ENCODE results near the gene FBLIM1. TPM values are rescaled to one million over a fixed set of nuclear protein-coding genes. Genes with fewer than 3 reads are reported as not detected.
A peak's percentile ranks its signal among the peaks of the same experiment; 100 is the strongest.

FBLIM1 gene
- total RNA-seq, 2 donors from 2014 or later: not detected

GRCh38 chr1:15833842-15834405 is 75.3 kb downstream of the FBLIM1 start:
- Mint-ChIP-seq H3K36me3 (ENCODE audit: insufficient read depth in 2 of 2) (peaks cover 1 to 3% of the 10 kb centered on the region in 2 donors), H3K9me3 (no peaks in the 10 kb centered on the region), H3K27ac (peak overlapping the region; percentile 98), H3K4me1 (ENCODE audit: low read depth) (peaks cover 37% of the 10 kb centered on the region), H3K27me3 (ENCODE audit: low read depth) (no peaks in the 10 kb centered on the region), H3K4me3 (peak overlapping the region; percentile 96 to 98)
- ATAC-seq (replicated peaks in 1 of 2) (no peak), DNase-seq (no peak)

GRCh38 chr1:15834406-15835204 is 76.0 kb downstream of the FBLIM1 start:
- no peaks in the 10 kb centered on the region for H3K27me3 Mint-ChIP-seq (ENCODE audit: low read depth)
- no peaks in the 10 kb centered on the region for H3K9me3 Mint-ChIP-seq
- DNase-seq (peak; percentile 93 to 96), ATAC-seq (replicated peaks in 1 of 2) (peak; percentile 72 to 73)
- peak overlapping the region; percentile 98 for H3K27ac Mint-ChIP-seq
- peaks cover 36% of the 10 kb centered on the region for H3K4me1 Mint-ChIP-seq (ENCODE audit: low read depth)
- H3K36me3 Mint-ChIP-seq (ENCODE audit: insufficient read depth in 2 of 2): peaks cover 1 to 3% of the 10 kb centered on the region in 2 donors
- H3K4me3 Mint-ChIP-seq: peak overlapping the region; percentile 96 to 98

GRCh38 chr1:15835205-15835740 is 76.7 kb downstream of the FBLIM1 start:
- no peaks in the 10 kb centered on the region for H3K9me3 Mint-ChIP-seq

GRCh38 chr1:15835741-15836510 is 77.3 kb downstream of the FBLIM1 start:
- DNase-seq: peak; percentile 98 to 99
- H3K4me1 Mint-ChIP-seq (ENCODE audit: low read depth): peaks cover 31% of the 10 kb centered on the region
- peak; percentile 45 to 48 for ATAC-seq (replicated peaks in 1 of 2)
- H3K27me3 Mint-ChIP-seq (ENCODE audit: low read depth): no peaks in the 10 kb centered on the region
- peak overlapping the region; percentile 96 to 98 for H3K4me3 Mint-ChIP-seq
- peaks cover 1 to 3% of the 10 kb centered on the region in 2 donors for H3K36me3 Mint-ChIP-seq (ENCODE audit: insufficient read depth in 2 of 2)
- H3K9me3 Mint-ChIP-seq: no peaks in the 10 kb centered on the region
- peak overlapping the region; percentile 98 for H3K27ac Mint-ChIP-seq

More at GRCh38 chr1:15835205-15835740, 76.7 kb downstream of the FBLIM1 start:
- Mint-ChIP-seq H3K27me3 (ENCODE audit: low read depth) (no peaks in the 10 kb centered on the region), H3K27ac (peak overlapping the region; percentile 98), H3K36me3 (ENCODE audit: insufficient read depth in 2 of 2) (peaks cover 1 to 3% of the 10 kb centered on the region in 2 donors), H3K4me1 (ENCODE audit: low read depth) (peaks cover 31% of the 10 kb centered on the region), H3K4me3 (peak overlapping the region; percentile 96 to 98)
- peak in 1 of 2 donors; percentile 61 for DNase-seq
- ATAC-seq (replicated peaks in 1 of 2): peak; percentile 19 to 27

Other genes starting within 250 kb of the FBLIM1 start
- 10 to 100 TPM; 13.4 to 16.3 TPM for gene CASP9, start 234.6 kb upstream of the FBLIM1 start, total RNA-seq
- 10 to 100 TPM; 14.3 to 17.5 TPM for gene DNAJC16, start 231.9 kb upstream of the FBLIM1 start, total RNA-seq
- 1 to 10 TPM; 7.8 to 8.5 TPM for gene AGMAT, start 173.7 kb upstream of the FBLIM1 start, total RNA-seq
- 10 to 100 TPM; 30.6 to 34.3 TPM for gene DDI2, start 141.3 kb upstream of the FBLIM1 start, total RNA-seq
- gene PLEKHM2, start 74.5 kb upstream of the FBLIM1 start, total RNA-seq: 10 to 100 TPM; 79.7 to 82.7 TPM
- 1 to 10 TPM; 2.5 to 3.0 TPM for gene SLC25A34, start 22.5 kb upstream of the FBLIM1 start, total RNA-seq
- gene TMEM82, start 16.3 kb upstream of the FBLIM1 start, total RNA-seq: under 1 TPM in 1 of 2 donors, not detected in 1; 0.49 TPM
- gene UQCRHL, start 48.9 kb downstream of the FBLIM1 start, total RNA-seq: 1 to 10 TPM; 2.2 to 2.9 TPM
- 10 to 100 TPM; 53.5 to 56.9 TPM for gene SPEN, start 88.9 kb downstream of the FBLIM1 start, total RNA-seq
- 10 to 100 TPM; 76.0 to 84.1 TPM for gene ZBTB17, start 217.3 kb downstream of the FBLIM1 start, total RNA-seq
- gene SRARP, start 245.4 kb downstream of the FBLIM1 start, total RNA-seq: not detected